ENCODE data around the gene C16orf46.
A peak's percentile ranks its signal among the peaks of the same experiment; 100 is the strongest.

The C16orf46 gene

GRCh38 chr16:81073560-81074330 lies 3.3 kb downstream of the C16orf46 start:
- no peak for DNase-seq

GRCh38 chr16:81071805-81072204 lies 5.2 kb downstream of the C16orf46 start:
- DNase-seq, result no peak

- no peak for DNase-seq
Observed at GRCh38 chr16:81070979-81071378, 6.1 kb downstream of the C16orf46 start.

GRCh38 chr16:81069063-81069462 lies 8.0 kb downstream of the C16orf46 start:
- DNase-seq, result no peak

- DNase-seq, result no peak
Observed at GRCh38 chr16:81067166-81067565, 9.9 kb downstream of the C16orf46 start.

- no peak for DNase-seq
Observed at GRCh38 chr16:81066681-81067080, 10.4 kb downstream of the C16orf46 start.

GRCh38 chr16:81061871-81062608 lies 15.0 kb downstream of the C16orf46 start:
- DNase-seq, result no peak

- DNase-seq, result no peak
Observed at GRCh38 chr16:81061307-81061640, 15.8 kb downstream of the C16orf46 start.

- no peak for DNase-seq
Observed at GRCh38 chr16:81060576-81061306, 16.3 kb downstream of the C16orf46 start.

GRCh38 chr16:81053761-81054160 lies 23.3 kb downstream of the C16orf46 start:
- no peak for DNase-seq

GRCh38 chr16:81042821-81043220 lies 34.2 kb downstream of the C16orf46 start:
- no peak for DNase-seq

GRCh38 chr16:81041696-81042095 lies 35.3 kb downstream of the C16orf46 start:
- DNase-seq, result no peak

- no peak for DNase-seq
Observed at GRCh38 chr16:81040842-81041241, 36.2 kb downstream of the C16orf46 start.

- DNase-seq, result no peak
Observed at GRCh38 chr16:81040131-81040530, 36.9 kb downstream of the C16orf46 start.

- no peak for DNase-seq
Observed at GRCh38 chr16:81036751-81037350, 40.2 kb downstream of the C16orf46 start.

GRCh38 chr16:81035975-81036750 lies 40.9 kb downstream of the C16orf46 start:
- DNase-seq, result peak; percentile 52 to 61

GRCh38 chr16:81035398-81035974 lies 41.6 kb downstream of the C16orf46 start, which contains the start of gene ATMIN:
Gene ATMIN, plus strand, starts transcription at chr16:81035842. Its CDS starts 29 bp downstream, at chr16:81035871.
- DNase-seq, result peak; percentile 89 to 91

GRCh38 chr16:81029930-81030604 lies 47.0 kb downstream of the C16orf46 start:
- DNase-seq, result no peak

GRCh38 chr16:81026429-81026828 lies 50.6 kb downstream of the C16orf46 start:
- no peak for DNase-seq

GRCh38 chr16:81018496-81018895 lies 58.5 kb downstream of the C16orf46 start:
- no peak for DNase-seq

GRCh38 chr16:81014672-81015071 lies 62.4 kb downstream of the C16orf46 start:
- DNase-seq, result no peak

Data from CD4-positive, alpha-beta T cell treated with Interleukin-1 beta for 1 hour (primary cell).